GM19452 (cell line): Measurements from ENCODE around the gene TRAM2.

Experiments used
- ATAC-seq: cut with Tn5 transposase; IDR thresholded peaks from one replicate; pipeline ENCODE4 v1.9.1; 2021; ENCODE audit not compliant: unreplicated experiment

Gene TRAM2

DNA sequence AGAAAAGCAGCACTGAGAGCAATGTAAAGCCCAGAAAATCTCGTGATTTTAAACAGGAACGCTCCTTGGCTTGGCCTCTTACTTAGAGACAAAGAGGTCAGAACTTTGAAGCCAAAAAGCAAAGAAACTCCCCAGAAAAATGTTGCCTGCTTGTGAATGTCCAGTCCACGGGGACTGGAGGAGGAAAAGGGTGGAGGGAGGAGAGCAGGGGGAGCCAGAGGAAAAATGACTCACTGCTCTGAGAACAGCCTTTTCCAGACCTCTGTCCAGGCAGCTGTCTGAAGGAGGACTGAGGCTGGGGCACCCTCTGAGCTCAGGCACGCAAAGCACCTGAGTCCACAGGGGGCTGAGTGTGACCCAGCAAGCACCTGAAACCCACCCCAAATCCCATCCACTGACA, 64.7 kb downstream of the TRAM2 start:
- ATAC-seq, result no peak

DNA sequence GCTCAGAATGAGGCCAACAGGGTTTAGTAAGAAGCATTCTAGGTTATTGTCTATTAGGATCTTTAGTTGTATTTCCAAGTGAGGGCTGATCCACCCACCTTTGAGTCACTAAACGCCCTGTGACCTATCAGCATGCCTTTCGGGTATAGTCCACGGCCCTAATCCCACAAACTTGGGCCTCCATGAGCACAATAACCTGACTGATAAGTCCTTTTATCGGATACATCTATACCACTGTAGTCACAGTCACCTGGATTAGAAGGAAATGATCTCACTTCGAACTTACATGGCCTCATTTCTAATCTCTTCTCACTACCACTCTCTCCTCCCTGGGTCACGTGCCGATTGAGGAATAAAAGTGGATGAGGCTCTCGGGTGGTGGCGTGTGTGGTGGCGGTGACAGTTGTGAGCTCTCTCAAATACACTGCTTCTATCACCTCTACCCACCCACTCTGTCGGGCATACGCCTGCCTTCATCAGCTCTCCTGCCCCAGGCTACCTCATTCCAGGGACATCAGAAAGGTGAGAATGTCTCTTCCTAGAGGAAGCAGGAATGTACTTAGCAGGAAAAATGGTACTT, 65.2 kb downstream of the TRAM2 start:
- no peak for ATAC-seq

DNA sequence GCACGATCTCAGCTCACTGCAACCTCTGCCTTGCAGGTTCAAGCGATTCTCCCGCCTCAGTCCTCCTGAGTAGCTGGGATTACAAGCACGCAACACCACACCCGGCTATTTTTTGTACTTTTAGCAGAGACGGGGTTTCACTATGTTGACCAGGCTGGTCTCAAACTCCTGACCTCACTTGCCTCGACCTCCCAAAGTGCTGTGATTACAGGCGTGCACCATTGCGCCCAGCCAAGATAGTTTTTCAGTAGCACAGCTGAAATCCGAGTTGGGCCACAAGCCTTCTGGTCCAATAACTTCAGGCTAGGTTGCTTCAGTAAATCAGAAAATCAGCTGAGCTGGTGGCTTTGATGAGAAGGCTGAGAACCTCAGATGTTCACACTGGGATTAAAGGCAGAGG, 65.7 kb downstream of the TRAM2 start:
- ATAC-seq, result no peak

DNA sequence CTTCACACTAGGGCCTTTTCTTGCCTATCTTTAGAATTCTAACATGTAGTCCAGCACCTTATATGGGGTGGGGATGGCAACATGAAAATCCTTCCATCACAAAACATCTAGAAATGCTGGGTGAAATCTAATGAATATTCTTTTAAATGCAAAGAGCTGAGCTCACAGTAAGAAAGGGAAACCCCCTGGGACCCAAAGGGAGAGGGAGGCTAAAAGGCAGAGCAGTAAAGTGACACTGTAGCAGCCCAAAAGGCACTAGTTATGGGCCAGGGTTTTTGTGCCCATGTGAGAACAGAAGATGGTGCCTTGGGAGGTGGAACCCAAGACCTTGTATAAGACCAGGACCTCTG, 66.7 kb downstream of the TRAM2 start:
- ATAC-seq, result no peak

DNA sequence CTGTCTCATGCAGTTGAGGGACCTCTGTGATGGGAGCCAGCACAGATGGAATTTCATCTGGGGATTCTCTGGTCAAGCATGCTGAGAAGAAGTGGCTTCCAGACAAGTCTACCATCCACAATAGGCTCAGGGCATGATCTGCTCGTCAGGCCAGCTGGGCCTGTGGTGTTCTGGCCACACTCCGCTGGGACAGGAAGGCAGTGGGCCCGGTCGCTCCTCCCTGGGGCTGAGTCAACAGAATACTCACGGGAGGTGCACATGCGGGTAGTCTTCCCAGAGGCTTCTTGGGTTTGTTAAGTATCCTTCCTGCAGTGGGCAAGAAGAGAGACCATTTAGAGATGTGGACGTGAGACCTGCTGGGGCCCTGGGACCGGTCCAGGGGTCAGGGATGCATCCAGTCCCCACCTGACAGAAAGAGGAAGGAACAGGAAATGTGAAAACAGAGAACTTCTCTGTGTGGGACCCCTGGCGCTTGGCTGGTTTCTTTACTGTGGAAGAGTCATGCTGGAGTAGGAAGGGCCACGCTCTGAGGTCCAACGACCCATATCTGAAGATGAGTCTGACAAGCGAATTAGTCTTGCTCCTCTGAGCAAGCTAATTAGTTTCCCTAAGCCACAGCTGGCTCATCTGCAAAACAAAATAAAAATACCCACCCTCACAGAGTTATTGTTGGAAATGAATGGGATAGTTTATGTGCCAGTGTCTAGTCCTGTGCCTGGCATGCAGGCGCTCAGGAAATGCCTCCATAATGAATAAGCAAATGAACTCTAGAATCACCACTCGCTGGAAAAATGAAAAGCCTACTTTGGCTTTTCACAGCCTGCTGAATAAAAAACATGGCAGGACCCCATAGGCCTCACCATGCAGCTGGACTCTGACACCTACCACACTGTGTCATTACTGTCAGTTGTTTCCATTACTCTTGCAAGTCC, 67.3 kb downstream of the TRAM2 start:
- ATAC-seq, result no peak

DNA sequence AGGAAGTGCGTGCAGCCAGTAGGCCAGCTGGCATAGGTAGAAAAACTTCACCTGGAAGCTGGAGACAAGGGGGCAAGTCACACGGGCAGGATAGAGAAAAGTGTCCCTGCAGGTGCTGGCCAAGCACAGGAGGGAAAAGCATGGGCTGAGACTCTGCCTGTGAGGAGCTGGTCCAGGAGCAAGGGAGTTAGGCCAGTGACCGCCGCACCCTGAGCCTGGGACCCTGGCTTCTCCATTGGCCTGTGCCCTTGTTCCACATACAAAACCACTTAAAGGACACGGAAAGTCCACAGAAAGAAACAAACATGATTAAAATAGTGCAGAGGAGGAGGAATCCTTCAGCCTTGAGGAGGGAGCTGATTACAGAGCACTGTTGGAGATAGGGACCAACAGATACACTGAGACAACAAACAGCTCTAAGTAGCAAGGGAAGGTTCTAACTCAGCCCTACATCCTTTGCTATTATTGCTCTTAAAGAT, 68.6 kb downstream of the TRAM2 start:
- no peak for ATAC-seq

DNA sequence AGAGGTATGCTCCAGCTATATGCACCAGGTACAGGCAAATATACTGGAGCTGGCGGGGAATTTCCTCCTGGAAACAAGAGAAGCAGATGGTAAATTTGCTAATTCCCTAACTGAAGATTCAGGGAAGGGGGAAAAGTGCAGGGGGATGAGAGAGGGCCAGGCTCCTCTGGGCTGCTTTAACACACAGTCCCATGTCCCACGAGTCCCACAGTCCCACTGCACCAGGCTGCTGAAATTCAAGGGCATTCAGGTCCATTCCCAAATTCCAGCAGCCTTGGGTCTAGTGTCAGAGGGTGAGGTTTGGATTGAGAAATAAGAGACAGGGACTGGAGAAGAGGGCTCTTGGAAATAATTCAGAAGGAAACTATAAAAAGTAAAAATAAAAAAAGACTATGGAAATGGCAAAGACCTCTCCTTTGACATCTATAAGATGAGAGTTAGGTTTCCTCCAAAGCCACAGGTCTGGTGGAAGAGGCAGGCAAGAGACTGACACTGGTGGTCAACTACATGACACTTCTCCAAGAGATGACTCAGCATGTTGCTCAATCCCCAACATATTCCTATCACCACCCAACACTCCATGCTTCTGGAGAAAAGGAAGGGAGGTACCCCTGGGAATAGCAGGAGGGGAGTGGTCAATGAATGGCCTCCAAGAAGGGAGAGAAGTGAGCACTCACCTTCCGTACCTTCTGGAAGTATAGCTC, 69.2 kb downstream of the TRAM2 start:
- no peak for ATAC-seq

DNA sequence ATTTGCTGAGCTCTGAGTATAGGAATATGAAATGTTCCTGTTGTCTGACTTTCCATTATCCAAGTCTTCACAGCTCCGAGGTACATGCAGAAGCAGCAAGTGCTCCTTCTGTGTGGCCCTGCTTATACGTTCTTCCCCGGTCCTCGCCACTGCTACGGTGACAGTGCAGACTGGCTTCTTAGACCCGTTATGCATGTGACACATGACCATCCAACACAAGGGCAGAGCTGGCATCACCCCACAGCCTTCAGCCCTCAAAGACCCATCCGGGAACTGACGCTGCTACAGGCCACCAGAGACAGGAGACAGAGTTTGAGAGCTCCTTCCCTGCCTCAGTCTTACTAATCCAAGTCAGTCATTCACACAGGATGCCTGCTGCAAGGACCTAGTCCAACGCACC, 70.4 kb downstream of the TRAM2 start:
- ATAC-seq, result no peak

DNA sequence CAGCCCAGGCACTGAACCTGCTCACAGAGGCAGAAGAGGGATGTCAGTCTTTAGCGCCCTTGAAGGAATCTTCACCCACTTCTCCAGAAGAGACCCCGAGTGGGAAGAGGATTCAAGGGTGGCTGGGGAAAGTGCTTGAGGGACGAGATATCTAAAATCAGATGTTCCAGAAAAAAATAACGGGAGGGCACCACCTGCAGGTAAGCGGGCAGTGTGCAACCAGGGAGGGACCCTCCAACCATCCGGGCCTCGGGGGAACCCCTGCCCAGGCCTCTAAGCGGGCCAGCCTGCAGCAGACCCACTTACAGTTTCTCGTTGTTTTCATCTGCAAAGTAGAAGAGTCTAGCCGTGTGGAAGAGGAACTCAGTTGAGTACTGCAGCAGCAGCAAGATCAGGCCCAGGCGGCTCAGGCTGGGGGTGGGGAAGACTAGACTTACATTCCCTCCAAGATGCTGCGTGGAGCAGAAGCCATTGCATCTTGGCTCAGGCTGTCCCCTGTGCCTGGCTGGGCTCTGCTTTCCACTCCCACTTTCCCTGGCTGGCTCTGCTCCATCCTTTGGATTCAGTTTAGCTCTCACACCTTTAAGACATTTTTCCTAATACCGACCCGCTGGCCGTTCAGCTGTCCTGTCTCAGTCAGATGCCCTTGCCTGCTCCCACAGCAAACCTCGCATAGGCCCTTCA, 71.0 kb downstream of the TRAM2 start:
- ATAC-seq, result no peak

DNA sequence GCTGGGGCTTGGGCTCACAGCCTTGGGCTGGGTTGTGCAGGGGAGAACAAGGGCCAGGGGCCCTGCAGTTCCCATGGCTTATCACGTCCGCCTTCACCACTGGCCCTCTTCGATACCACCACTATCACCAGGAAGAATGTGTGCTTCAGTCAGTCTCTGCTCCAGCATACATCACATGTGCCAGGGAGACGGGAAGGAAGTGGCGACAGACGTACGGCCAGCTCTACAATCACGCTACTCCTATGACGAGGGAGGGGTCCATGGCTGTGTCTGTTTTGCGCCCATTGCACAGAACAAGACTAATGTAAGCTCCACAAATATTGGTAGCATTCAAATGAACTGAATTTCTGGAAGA, 72.1 kb downstream of the TRAM2 start:
- ATAC-seq, result no peak

DNA sequence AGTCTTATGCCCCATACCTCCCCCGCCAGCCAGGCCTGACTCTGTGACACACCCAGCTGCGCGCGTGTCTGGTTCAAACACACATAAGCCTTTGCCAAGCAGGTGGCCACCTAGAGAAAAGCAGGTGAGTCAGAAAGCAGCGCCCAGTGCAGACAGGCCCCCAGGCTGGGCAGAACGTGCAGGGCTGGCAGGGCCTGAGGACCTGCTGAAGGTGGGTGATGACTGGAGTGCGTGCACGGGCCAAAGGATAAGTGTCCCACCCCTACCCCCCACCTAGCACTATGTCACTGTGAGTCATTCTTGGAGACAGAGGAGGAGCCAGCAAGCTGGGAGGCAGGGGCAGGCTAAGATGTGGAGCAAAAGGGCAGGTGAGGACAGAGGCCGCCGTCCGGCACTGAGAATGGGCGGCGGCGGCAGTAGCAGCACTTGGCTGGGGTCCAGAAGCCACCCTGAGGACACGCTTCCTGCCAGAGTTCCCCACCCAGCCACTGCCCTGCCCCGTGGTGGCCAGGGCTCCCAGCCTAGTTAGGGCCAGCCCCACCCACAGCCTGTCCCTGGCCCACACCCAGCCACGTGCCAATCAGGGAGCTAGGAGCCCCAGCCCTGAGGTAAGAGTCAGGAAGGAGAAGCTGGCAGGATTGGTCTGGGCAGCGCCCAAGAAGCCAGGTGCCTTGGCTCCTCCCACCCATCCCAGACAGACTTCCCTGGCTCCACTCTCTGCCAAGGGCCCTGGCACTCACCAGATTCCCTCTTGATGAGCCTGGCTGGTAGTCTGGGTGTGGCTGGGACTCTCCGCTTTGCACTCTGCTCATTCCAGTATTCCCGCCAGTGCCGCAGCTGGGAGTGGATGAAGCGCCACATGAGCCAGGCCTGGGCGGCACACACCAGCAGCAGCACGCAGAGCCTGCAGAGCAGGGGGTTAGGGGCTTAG, 72.7 kb downstream of the TRAM2 start:
- ATAC-seq, result no peak

DNA sequence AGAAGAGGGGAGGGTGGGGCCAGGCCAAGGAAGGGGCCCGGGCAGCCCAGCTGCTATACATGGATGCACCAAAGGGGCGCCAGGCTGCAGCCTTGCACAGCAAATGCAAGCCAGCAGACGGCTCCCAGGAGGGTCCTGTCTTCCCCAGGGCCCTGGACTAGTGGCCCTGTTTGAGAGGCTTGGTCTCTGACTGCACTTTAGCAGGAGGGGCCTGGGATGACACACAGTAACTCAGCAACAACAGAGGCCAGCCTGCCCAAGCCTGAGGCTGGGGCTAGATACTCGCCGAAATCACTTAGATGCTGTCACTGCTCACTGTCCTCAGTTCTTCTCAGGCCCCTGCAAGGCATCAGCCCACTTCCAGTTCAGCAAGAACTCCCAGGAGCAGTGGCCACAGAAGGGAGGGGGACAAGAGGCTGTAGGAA, 73.5 kb downstream of the TRAM2 start:
- ATAC-seq, result no peak

DNA sequence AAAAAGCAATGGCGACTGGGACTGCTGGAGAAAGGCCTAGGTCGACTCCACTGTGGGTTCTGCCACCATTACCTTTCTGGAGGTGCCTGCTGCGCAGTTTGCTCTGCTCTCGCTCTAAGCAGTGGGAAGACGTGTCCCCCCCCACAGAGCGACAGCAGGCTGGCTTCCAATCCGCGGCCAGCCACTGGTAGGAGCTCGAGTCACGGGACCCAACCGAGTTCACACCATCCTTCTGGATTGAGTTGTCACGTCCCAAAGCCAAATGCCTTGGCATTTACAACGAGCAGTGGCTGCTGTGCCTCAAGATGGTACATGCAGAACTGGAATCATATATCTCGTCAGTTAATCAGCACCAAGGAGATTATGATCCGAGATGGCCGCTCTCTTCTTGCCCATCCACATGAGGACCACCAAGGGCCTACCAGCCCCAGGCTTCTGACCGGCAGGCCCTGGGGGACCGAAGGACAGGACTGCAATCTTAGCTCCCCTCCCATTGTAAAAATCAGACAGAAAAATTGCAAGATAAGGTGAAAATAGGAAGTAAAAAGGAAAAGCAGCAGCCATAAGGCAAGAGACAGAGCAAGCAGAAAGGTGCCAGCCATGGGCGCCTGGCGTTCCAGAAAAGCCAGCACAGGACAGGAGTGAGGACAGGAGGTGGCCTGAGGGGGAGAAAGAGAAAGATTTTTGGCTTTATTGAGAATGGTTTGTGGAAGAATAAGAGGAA, 74.4 kb downstream of the TRAM2 start:
- ATAC-seq, result no peak

DNA sequence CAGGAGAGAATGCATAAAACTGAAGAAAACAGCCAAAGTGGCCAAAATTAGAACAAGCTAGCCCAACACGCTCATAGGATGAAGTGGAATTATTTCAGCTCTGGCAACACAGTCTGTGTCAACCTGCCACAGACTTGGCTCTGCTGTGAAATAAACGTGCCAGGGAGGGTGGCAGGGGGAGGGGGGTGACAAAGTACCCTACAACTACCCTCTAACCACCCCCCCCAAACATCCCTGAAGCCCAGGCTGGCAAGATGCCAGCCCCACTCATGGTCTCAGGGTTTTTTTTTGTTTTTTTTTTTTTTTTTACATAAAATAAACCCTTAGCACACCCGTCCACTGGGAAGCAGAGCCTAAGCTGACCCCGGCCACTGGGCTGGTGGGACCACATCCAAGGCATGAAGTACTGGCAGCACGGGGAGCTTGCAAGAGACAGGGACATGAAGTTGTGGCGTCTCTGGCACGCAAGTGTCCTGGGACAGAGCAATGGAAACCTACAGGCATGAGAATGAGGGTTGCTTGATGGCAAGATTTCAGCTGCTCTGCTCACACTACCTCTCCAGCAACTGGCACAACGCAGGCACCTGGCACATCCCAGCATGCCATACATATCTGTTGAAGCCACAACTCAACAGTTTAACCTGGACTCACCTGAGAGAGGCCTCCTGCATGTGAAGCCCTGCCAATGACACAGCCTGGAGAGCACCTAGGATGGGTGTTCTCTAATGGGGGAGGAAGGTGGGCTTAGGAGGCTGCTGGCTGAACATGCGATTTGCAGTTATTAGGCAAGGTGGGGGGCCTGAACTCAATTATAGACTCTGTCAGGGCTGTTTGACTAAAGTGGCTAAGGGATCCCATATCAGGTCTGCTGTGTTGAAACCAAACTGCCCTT, 76.4 kb downstream of the TRAM2 start:
- ATAC-seq, result no peak

DNA sequence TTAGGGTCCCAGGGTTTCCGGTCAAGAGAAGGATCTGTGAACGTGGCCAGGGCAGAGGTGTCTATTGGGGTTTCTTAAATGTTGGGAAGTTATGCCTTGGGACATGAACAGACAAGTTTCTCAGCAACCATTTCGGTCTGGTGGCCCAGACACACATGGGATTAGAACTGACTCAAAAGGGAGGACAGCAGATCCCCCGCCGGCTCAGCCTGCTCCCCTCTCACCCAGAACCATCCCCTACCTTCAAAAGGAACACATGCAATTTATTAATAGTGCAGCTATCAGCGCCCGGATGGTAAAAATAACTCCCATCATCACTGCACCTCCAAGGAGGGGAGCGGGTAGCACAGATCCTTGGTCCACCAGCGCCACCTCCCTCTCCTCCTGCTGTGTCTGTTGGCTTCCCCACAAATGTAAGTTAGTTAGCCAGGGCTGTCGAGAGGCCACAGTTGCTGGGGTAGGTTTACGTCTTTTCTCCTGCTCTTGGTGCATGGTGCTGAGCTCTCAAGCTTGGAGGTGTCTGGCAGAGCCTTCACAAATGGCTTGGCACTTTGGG, 77.1 kb downstream of the TRAM2 start:
- no peak for ATAC-seq

DNA sequence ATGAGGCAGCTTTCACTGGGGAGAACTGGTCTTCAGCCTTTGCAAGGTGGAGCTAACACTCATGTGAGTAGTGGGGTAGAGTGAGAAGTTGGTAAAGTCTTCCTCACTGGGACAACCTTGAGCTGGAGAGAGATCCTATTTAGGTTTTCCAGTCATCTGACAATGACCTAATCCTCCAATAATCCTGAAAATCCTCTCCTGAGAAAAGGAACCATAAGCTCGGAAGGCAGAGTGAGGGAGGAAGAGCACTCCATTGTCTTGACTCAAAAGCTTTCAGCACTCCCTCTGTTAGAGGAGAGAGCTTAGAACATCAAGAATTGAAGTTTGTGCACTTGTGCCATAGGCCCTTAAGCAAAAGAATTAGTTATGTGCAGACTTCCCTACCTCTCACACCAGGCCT, 77.8 kb downstream of the TRAM2 start:
- no peak for ATAC-seq

DNA sequence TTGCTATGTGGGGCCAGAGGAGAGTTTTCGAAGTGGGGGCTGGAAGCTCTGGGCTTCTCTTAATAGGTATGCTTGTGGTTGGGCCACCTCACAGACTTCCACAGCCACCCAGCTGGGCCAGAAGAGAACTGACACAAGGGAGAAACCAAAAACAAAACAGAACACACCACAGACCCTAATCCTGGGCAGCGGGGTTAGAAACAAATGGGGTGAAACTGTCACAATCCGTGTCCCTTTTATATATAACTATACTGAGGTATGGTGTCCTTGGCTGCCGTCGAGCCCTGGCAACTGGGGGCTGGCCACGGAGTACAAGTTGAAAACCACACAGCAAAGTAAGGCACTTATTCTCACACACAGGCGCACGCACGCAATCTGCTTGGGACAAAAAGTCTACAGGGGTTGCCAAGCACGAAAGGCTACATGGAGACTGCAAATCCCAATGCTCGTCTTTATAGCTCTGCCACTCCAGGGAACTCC, 78.3 kb downstream of the TRAM2 start:
- peak; percentile 45 for ATAC-seq
